Measurements from ENCODE around the gene EXOSC7. TPM values are rescaled to one million over a fixed set of nuclear protein-coding genes. Genes with fewer than 3 reads are reported as not detected.

The EXOSC7 gene
- total and polyA plus RNA-seq, 10 of the 15 experiments (the other 5 are each of a cell fraction or from before 2014, with no cell fraction given): 58.0 to 193 (median 82.9) TPM

DNA sequence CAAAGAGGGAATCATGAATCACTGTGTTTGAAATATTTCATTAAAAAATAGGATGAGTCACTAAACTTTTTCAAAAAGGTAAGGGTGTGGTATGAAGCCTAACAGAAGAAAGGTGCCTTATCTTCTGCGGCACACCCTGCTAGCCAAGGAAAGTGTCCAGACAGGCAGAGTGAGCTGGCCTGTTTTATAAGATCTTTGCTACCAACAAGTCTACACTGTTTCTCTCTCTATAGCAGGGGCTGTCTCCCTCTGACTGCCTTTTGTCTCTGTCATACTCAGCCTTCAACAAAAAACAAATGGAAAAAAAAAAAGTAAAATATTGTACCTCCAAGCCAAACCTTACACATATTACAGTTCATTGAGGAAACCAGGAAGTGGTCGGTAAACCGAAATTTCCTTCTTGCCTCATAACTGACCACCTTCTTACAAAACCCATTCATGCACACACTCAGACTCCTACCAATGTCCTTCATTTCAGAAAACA lies 9.2 kb upstream of the EXOSC7 start (continued):
- TF ChIP-seq, protein P1, sequence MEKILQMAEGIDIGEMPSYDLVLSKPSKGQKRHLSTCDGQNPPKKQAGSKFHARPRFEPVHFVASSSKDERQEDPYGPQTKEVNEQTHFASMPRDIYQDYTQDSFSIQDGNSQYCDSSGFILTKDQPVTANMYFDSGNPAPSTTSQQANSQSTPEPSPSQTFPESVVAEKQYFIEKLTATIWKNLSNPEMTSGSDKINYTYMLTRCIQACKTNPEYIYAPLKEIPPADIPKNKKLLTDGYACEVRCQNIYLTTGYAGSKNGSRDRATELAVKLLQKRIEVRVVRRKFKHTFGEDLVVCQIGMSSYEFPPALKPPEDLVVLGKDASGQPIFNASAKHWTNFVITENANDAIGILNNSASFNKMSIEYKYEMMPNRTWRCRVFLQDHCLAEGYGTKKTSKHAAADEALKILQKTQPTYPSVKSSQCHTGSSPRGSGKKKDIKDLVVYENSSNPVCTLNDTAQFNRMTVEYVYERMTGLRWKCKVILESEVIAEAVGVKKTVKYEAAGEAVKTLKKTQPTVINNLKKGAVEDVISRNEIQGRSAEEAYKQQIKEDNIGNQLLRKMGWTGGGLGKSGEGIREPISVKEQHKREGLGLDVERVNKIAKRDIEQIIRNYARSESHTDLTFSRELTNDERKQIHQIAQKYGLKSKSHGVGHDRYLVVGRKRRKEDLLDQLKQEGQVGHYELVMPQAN (conservative IDR thresholded peaks at IDR 0.05): no peak
- TF ChIP-seq TCF3 (IDR thresholded peaks at IDR 0.05; ENCODE audit: borderline replicate concordance, insufficient read depth, low read depth, low read length): no peak
- no peak for TF ChIP-seq ZNF24 (IDR thresholded peaks at IDR 0.05)
- TF ChIP-seq, protein P2, sequence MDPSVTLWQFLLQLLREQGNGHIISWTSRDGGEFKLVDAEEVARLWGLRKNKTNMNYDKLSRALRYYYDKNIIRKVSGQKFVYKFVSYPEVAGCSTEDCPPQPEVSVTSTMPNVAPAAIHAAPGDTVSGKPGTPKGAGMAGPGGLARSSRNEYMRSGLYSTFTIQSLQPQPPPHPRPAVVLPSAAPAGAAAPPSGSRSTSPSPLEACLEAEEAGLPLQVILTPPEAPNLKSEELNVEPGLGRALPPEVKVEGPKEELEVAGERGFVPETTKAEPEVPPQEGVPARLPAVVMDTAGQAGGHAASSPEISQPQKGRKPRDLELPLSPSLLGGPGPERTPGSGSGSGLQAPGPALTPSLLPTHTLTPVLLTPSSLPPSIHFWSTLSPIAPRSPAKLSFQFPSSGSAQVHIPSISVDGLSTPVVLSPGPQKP (IDR thresholded peaks at IDR 0.05; ENCODE audit: low read depth, low read length): no peak
- TF ChIP-seq RUNX3 (IDR thresholded peaks at IDR 0.05; ENCODE audit: low read length): peak; percentile 74
- no peak for TF ChIP-seq SREBF1 (IDR thresholded peaks at IDR 0.05; ENCODE audit: low read length)
- no peak for TF ChIP-seq MEF2B (IDR thresholded peaks at IDR 0.05; ENCODE audit: partially characterized antibody, poor library complexity, severe bottlenecking)
- peak; percentile 47; the same call in 1 of the 2 replicates for TF ChIP-seq ZNF384 (IDR thresholded peaks at IDR 0.05; ENCODE audit: borderline replicate concordance, low read depth, low read length)
- TF ChIP-seq ATF7 (IDR thresholded peaks at IDR 0.05; ENCODE audit: low read depth): no peak
- TF ChIP-seq, protein P3, sequence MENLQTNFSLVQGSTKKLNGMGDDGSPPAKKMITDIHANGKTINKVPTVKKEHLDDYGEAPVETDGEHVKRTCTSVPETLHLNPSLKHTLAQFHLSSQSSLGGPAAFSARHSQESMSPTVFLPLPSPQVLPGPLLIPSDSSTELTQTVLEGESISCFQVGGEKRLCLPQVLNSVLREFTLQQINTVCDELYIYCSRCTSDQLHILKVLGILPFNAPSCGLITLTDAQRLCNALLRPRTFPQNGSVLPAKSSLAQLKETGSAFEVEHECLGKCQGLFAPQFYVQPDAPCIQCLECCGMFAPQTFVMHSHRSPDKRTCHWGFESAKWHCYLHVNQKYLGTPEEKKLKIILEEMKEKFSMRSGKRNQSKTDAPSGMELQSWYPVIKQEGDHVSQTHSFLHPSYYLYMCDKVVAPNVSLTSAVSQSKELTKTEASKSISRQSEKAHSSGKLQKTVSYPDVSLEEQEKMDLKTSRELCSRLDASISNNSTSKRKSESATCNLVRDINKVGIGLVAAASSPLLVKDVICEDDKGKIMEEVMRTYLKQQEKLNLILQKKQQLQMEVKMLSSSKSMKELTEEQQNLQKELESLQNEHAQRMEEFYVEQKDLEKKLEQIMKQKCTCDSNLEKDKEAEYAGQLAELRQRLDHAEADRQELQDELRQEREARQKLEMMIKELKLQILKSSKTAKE (IDR thresholded peaks at IDR 0.05; ENCODE audit: low read depth, poor library complexity, severe bottlenecking): no peak

Measured in GM12878 (cell line).